HepG2 (cell line): ENCODE results near the gene ZNF446. TPM values are rescaled to one million over a fixed set of nuclear protein-coding genes. Genes with fewer than 3 reads are reported as not detected.

Source experiments
- ARNT ChIP-seq: fragments of 450-650 bp; IDR thresholded peaks from 2 replicates; pipeline ENCODE4 v1.6.1; 2017
- HIVEP1 ChIP-seq: sonication (generic); formaldehyde crosslinking; IDR thresholded peaks from 2 replicates; pipeline ENCODE4 v1.4.0; 2020; ENCODE audit warnings: mild to moderate bottlenecking, missing genetic modification reagents
- HMG20B ChIP-seq: conservative IDR thresholded peaks from 2 replicates; pipeline ENCODE4 v1.6.1; 2016; ENCODE audit warnings: missing genetic modification reagents, missing compliant biosample characterization
- NCOA5 ChIP-seq: sonication (generic); formaldehyde crosslinking; IDR thresholded peaks from 2 replicates; pipeline ENCODE4 v1.4.0; 2020; ENCODE audit warnings: missing genetic modification reagents
- NR2F2 ChIP-seq: IDR thresholded peaks from 2 replicates; pipeline ENCODE4 v1.6.1; 2012; ENCODE audit warnings: low read depth, inconsistent platforms, borderline replicate concordance
- PPARG ChIP-seq: conservative IDR thresholded peaks from 2 replicates; pipeline ENCODE4 v1.6.1; 2016; ENCODE audit warnings: missing biosample characterization, missing genetic modification reagents
- ZBTB38 ChIP-seq: sonication (generic); formaldehyde crosslinking; IDR thresholded peaks from 2 replicates; pipeline ENCODE4 v1.5.1; 2020; ENCODE audit warnings: mild to moderate bottlenecking, missing genetic modification reagents
- ZNF333 ChIP-seq: sonication (generic); formaldehyde crosslinking; IDR thresholded peaks from 2 replicates; pipeline ENCODE4 v1.4.0; 2020; ENCODE audit warnings: mild to moderate bottlenecking, missing genetic modification reagents, borderline replicate concordance
- ZNF468 ChIP-seq: sonication (generic); formaldehyde crosslinking; IDR thresholded peaks from 2 replicates; pipeline ENCODE4 v1.8.0; 2022; ENCODE audit warnings: mild to moderate bottlenecking, moderate library complexity, missing genetic modification reagents
- polyA plus RNA-seq, 8 experiments: library from polyadenylated mRNA; depleted of rRNA in 3 of 8; stranded (reverse) in 7 of 8; unstranded in 1 of 8; fragments of >200 nt; fragmentation: Illumina TruSeq in 4 of 8; extraction: Trizol in 4 of 8; gene quantifications; 2 replicates each; pipeline versions ENCODE4 v1.2.1 to v1.2.3, GENCODE V29; 2011 to 2016; ENCODE audit warnings: low read depth in 4 of 8, missing spikeins in 1 of 8, mixed read lengths in 1 of 8; ENCODE audit not compliant: insufficient read depth in 1 of 8
- total RNA-seq, 5 experiments: library from RNA; depleted of rRNA; stranded (reverse); fragments of >200 nt; fragmentation: Illumina TruSeq; extraction: Trizol; gene quantifications; 2 replicates each; pipeline ENCODE4 v1.2.3, GENCODE V29; 2016; ENCODE audit warnings: low read depth in 1 of 5
- TF ChIP-seq, protein P1 (sequence below): sonication (generic); formaldehyde crosslinking; IDR thresholded peaks from 2 replicates; pipeline ENCODE4 v1.5.0; 2020; ENCODE audit warnings: mild to moderate bottlenecking, missing genetic modification reagents, borderline replicate concordance
- TF ChIP-seq, protein P2 (sequence below): sonication (generic); formaldehyde crosslinking; IDR thresholded peaks from 2 replicates; pipeline ENCODE4 v1.8.0; 2022; ENCODE audit warnings: low read depth, missing genetic modification reagents
- TF ChIP-seq, protein P3 (sequence below): sonication (generic); formaldehyde crosslinking; IDR thresholded peaks from 2 replicates; pipeline ENCODE4 v1.5.1; 2020; ENCODE audit warnings: missing genetic modification reagents, mild to moderate bottlenecking, borderline replicate concordance
- TF ChIP-seq, protein P4 (sequence below): sonication (generic); formaldehyde crosslinking; IDR thresholded peaks from 2 replicates; pipeline ENCODE4 v1.9.0; 2021; ENCODE audit warnings: missing genetic modification reagents, borderline replicate concordance
- TF ChIP-seq, protein P5 (sequence below): sonication (generic); formaldehyde crosslinking; IDR thresholded peaks from 2 replicates; pipeline ENCODE4 v1.8.0; 2022; ENCODE audit warnings: mild to moderate bottlenecking, missing genetic modification reagents

The ZNF446 gene
- total and polyA plus RNA-seq, 2 of the 13 experiments (the other 11 are each of a cell fraction or from before 2014, with no cell fraction given), result 3.0 to 3.6 TPM

DNA sequence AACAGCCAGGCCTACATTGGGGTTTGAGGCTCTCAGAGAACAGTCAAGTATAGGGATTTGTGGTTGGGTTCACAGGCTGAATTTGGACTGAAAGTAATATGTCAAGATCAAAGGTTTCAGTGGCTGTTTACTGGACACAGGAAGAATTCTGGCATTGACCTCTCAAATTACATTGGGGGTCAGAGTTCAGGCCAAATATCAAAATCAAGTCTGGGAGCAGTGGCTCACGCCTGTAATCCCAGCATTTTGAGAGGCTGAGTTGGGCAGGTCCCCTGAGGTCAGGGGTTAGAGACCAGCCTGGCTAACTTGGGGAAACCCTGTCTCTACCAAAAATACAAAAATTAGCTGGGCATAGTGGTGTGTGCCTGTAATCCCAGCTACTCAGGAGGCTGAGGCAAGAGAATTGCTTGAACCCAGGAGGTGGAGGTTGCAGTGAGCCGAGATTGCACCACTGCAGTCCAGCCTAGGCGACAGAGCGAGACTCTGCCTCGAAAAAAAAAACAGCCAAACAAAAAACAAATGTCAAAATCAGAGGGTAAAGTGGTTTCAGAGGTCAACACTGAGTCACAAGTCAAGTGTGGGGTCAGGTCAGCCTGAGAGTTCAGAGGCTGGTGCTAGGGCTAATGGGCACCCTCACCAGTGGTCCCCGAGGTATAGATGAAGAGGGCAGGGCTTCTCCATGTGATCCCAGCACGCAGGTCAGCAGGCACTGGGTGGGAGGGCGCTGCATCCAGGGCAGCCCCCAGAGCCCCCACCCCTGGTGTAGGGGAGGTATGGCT is 34.1 kb downstream of the ZNF446 start (continued):
- TF ChIP-seq PPARG (CRISPR knock-in tag), result peak; percentile 66; the same call in 1 of the 2 replicates
- peak; percentile 89 for TF ChIP-seq NR2F2
- no peak for TF ChIP-seq HIVEP1
- no peak for TF ChIP-seq ZNF333 (CRISPR knock-in tag)
- TF ChIP-seq, protein P1, sequence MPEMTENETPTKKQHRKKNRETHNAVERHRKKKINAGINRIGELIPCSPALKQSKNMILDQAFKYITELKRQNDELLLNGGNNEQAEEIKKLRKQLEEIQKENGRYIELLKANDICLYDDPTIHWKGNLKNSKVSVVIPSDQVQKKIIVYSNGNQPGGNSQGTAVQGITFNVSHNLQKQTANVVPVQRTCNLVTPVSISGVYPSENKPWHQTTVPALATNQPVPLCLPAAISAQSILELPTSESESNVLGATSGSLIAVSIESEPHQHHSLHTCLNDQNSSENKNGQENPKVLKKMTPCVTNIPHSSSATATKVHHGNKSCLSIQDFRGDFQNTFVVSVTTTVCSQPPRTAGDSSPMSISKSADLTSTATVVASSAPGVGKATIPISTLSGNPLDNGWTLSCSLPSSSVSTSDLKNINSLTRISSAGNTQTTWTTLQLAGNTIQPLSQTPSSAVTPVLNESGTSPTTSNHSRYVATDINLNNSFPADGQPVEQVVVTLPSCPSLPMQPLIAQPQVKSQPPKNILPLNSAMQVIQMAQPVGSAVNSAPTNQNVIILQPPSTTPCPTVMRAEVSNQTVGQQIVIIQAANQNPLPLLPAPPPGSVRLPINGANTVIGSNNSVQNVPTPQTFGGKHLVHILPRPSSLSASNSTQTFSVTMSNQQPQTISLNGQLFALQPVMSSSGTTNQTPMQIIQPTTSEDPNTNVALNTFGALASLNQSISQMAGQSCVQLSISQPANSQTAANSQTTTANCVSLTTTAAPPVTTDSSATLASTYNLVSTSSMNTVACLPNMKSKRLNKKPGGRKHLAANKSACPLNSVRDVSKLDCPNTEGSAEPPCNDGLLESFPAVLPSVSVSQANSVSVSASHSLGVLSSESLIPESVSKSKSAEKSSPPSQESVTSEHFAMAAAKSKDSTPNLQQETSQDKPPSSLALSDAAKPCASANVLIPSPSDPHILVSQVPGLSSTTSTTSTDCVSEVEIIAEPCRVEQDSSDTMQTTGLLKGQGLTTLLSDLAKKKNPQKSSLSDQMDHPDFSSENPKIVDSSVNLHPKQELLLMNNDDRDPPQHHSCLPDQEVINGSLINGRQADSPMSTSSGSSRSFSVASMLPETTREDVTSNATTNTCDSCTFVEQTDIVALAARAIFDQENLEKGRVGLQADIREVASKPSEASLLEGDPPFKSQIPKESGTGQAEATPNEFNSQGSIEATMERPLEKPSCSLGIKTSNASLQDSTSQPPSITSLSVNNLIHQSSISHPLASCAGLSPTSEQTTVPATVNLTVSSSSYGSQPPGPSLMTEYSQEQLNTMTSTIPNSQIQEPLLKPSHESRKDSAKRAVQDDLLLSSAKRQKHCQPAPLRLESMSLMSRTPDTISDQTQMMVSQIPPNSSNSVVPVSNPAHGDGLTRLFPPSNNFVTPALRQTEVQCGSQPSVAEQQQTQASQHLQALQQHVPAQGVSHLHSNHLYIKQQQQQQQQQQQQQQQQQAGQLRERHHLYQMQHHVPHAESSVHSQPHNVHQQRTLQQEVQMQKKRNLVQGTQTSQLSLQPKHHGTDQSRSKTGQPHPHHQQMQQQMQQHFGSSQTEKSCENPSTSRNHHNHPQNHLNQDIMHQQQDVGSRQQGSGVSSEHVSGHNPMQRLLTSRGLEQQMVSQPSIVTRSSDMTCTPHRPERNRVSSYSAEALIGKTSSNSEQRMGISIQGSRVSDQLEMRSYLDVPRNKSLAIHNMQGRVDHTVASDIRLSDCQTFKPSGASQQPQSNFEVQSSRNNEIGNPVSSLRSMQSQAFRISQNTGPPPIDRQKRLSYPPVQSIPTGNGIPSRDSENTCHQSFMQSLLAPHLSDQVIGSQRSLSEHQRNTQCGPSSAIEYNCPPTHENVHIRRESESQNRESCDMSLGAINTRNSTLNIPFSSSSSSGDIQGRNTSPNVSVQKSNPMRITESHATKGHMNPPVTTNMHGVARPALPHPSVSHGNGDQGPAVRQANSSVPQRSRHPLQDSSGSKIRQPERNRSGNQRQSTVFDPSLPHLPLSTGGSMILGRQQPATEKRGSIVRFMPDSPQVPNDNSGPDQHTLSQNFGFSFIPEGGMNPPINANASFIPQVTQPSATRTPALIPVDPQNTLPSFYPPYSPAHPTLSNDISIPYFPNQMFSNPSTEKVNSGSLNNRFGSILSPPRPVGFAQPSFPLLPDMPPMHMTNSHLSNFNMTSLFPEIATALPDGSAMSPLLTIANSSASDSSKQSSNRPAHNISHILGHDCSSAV (CRISPR knock-in tag), result no peak
- no peak for TF ChIP-seq ZNF468 (CRISPR knock-in tag)
- TF ChIP-seq, protein P2, sequence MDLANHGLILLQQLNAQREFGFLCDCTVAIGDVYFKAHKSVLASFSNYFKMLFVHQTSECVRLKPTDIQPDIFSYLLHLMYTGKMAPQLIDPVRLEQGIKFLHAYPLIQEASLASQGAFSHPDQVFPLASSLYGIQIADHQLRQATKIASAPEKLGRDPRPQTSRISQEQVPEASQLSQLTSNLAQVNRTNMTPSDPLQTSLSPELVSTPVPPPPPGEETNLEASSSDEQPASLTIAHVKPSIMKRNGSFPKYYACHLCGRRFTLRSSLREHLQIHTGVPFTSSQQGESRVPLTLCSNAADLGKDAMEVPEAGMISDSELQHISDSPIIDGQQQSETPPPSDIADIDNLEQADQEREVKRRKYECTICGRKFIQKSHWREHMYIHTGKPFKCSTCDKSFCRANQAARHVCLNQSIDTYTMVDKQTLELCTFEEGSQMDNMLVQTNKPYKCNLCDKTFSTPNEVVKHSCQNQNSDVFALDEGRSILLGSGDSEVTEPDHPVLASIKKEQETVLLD (CRISPR knock-in tag), result no peak
- TF ChIP-seq, protein P3, sequence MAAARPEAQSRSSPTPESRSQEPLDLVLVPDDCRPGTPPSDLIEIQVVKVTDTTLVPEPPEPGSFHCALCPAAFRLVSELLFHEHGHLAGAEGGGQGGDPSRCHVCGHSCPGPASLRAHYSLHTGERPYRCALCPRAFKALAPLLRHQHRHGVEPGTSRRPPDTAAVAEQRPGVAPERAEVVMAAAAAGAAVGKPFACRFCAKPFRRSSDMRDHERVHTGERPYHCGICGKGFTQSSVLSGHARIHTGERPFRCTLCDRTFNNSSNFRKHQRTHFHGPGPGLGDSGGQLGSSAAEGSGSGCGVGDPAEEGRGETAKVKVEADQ, result 0 out of 2 replicates have a peak, but pooled peaks have one; percentile 37
- no peak for TF ChIP-seq NCOA5 (CRISPR knock-in tag)
- TF ChIP-seq ZBTB38 (CRISPR knock-in tag), result no peak; the same call in 1 of the 2 replicates
- TF ChIP-seq HMG20B (CRISPR knock-in tag), result no peak
- TF ChIP-seq, protein P4, sequence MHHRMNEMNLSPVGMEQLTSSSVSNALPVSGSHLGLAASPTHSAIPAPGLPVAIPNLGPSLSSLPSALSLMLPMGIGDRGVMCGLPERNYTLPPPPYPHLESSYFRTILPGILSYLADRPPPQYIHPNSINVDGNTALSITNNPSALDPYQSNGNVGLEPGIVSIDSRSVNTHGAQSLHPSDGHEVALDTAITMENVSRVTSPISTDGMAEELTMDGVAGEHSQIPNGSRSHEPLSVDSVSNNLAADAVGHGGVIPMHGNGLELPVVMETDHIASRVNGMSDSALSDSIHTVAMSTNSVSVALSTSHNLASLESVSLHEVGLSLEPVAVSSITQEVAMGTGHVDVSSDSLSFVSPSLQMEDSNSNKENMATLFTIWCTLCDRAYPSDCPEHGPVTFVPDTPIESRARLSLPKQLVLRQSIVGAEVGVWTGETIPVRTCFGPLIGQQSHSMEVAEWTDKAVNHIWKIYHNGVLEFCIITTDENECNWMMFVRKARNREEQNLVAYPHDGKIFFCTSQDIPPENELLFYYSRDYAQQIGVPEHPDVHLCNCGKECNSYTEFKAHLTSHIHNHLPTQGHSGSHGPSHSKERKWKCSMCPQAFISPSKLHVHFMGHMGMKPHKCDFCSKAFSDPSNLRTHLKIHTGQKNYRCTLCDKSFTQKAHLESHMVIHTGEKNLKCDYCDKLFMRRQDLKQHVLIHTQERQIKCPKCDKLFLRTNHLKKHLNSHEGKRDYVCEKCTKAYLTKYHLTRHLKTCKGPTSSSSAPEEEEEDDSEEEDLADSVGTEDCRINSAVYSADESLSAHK (CRISPR knock-in tag), result no peak
- TF ChIP-seq ARNT, result no peak
- TF ChIP-seq, protein P5, sequence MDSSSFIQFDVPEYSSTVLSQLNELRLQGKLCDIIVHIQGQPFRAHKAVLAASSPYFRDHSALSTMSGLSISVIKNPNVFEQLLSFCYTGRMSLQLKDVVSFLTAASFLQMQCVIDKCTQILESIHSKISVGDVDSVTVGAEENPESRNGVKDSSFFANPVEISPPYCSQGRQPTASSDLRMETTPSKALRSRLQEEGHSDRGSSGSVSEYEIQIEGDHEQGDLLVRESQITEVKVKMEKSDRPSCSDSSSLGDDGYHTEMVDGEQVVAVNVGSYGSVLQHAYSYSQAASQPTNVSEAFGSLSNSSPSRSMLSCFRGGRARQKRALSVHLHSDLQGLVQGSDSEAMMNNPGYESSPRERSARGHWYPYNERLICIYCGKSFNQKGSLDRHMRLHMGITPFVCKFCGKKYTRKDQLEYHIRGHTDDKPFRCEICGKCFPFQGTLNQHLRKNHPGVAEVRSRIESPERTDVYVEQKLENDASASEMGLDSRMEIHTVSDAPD (CRISPR knock-in tag), result no peak
